NCI-H82 (cell line): ENCODE results near the gene KLHL25.

ENCODE experiments used
- DNase-seq: peaks from one replicate; lab custom pipeline; 2025; lab: John Stamatoyannopoulos, UW

Gene KLHL25

GRCh38 chr15:85716261-85716660 lies 78.5 kb downstream of the KLHL25 start:
- no peak for DNase-seq

DNA sequence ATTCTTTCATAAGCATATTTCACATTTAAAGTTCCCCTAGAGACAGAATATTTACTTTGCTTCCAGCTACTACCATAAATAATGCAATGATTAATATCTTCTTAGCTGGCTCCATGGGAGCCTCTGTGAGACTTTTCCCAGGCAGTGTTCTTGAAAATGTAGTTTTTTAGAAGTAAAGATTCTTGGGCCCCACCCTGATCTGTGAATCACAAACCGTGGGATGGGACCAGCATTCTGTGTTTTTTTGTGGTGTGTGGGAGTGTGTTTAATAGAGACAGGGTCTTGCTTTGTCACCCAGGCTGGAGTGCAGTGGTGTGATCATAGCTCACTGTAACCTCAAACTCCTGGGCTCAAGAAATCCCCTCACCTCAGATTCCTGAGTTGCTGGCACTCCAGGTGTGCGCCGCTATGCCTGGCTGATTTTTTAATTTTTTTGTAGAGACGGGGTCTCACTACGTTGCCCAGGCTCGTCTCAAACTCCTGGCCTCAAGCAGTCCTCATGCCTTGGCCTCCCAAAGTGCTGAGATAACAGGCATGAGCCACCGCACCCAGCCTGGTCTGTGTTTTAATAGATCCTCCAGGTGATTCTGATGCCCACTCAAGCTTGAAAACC lies 83.0 kb downstream of the KLHL25 start:
- DNase-seq: no peak

GRCh38 chr15:85710340-85710842 lies 84.3 kb downstream of the KLHL25 start:
- no peak for DNase-seq
